Stimulated activated effector memory CD8-positive, alpha-beta T cell treated with anti-CD3 and anti-CD28 coated beads, Interleukin-12 subunit alpha, Interleukin-12 subunit beta, amount 100 ng/mL, for 72 hours (primary cell): ENCODE measurements around the gene PRTFDC1.

Source experiments
- ATAC-seq: fragments of 150-1000 bp; cut with Tn5 transposase; 2 replicates; pipeline ENCODE4 v1.10.0; 2021
- DNase-seq, 2 donors: peaks; one replicate each; pipeline ENCODE4 v3.0.0; 2021 to 2022; ENCODE audit warnings: low spot score in 2 of 2
- H3K27ac Mint-ChIP-seq: one replicate; pipeline ENCODE4 v1.8.0; 2022; ENCODE audit warnings: mild to moderate bottlenecking, mixed read lengths
- H3K36me3 Mint-ChIP-seq: one replicate; pipeline ENCODE4 v1.8.0; 2022; ENCODE audit warnings: mild to moderate bottlenecking, mixed read lengths
- H3K4me1 Mint-ChIP-seq: one replicate; pipeline ENCODE4 v1.8.0; 2022; ENCODE audit warnings: mixed read lengths
- H3K4me3 Mint-ChIP-seq: one replicate; pipeline ENCODE4 v1.8.0; 2022; ENCODE audit warnings: mild to moderate bottlenecking, mixed read lengths
- H3K9me3 Mint-ChIP-seq: one replicate; pipeline ENCODE4 v1.8.0; 2022; ENCODE audit warnings: mixed read lengths

The PRTFDC1 gene

DNA sequence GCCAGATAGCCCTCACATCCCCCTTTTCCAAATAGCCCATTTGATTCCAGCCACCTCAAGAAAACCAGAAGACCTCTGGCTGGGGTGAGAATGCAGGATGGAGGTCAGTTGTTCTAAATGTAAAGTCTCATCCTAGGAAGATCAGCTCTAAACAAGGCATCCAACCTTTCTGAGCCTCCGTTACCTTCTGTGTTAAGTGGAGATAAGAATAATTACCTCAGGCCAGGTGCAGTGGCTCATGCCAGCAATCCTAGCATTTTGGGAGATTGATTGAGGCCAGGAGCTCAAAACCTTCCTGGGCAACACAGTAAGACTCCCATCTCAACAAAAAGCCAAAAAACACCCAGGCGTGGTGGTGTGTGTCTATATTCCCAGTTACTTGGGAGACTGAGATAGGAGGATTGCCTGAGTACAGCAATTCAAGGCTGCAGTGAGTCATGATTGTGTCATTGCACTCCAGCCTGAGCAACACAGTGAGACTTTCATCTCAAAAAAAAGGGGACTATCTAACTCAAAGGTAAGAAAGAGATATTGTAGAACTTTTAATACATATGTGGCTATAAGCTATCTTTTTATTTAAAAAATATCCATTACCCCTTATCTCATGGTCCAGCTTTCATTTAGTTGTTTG, 43.5 kb downstream of the PRTFDC1 start:
- Mint-ChIP-seq H3K9me3 (no peaks in the 10 kb centered on the region), H3K4me1 (peaks cover 16% of the 10 kb centered on the region), H3K36me3 (no peaks in the 10 kb centered on the region), H3K4me3 (no peak overlapping the region), H3K27ac (no peak overlapping the region)
- ATAC-seq (peak; percentile 74), DNase-seq (no peak)

- Mint-ChIP-seq H3K36me3 (no peaks in the 10 kb centered on the region), H3K27ac (no peak overlapping the region), H3K4me3 (no peak overlapping the region), H3K9me3 (no peaks in the 10 kb centered on the region), H3K4me1 (peaks cover 16% of the 10 kb centered on the region)
- DNase-seq (no peak), ATAC-seq (no peak)
Observed at GRCh38 chr10:24907956-24908355, 44.5 kb downstream of the PRTFDC1 start.

GRCh38 chr10:24906372-24906771, 46.0 kb downstream of the PRTFDC1 start:
- no peaks in the 10 kb centered on the region for H3K36me3 Mint-ChIP-seq
- H3K27ac Mint-ChIP-seq = no peak overlapping the region
- ATAC-seq = no peak
- no peaks in the 10 kb centered on the region for H3K9me3 Mint-ChIP-seq
- H3K4me1 Mint-ChIP-seq = peaks cover 18% of the 10 kb centered on the region
- no peak overlapping the region for H3K4me3 Mint-ChIP-seq
- no peak for DNase-seq

- no peak for ATAC-seq
- no peaks in the 10 kb centered on the region for H3K36me3 Mint-ChIP-seq
- H3K4me1 Mint-ChIP-seq = peaks cover 21% of the 10 kb centered on the region
- no peaks in the 10 kb centered on the region for H3K9me3 Mint-ChIP-seq
- H3K4me3 Mint-ChIP-seq = no peak overlapping the region
- DNase-seq = no peak
- H3K27ac Mint-ChIP-seq = no peak overlapping the region
Observed at GRCh38 chr10:24904824-24905223, 47.6 kb downstream of the PRTFDC1 start.

- Mint-ChIP-seq H3K4me3 (peak overlapping the region; percentile 58), H3K36me3 (no peaks in the 10 kb centered on the region), H3K9me3 (no peaks in the 10 kb centered on the region), H3K27ac (peak overlapping the region; percentile 48), H3K4me1 (peaks cover 34% of the 10 kb centered on the region)
- DNase-seq (no peak), ATAC-seq (no peak)
Observed at GRCh38 chr10:24902400-24902728, 50.0 kb downstream of the PRTFDC1 start.

GRCh38 chr10:24901686-24902399, 50.6 kb downstream of the PRTFDC1 start:
- H3K27ac Mint-ChIP-seq = peak overlapping the region; percentile 48
- peak overlapping the region; percentile 58 for H3K4me3 Mint-ChIP-seq

DNA sequence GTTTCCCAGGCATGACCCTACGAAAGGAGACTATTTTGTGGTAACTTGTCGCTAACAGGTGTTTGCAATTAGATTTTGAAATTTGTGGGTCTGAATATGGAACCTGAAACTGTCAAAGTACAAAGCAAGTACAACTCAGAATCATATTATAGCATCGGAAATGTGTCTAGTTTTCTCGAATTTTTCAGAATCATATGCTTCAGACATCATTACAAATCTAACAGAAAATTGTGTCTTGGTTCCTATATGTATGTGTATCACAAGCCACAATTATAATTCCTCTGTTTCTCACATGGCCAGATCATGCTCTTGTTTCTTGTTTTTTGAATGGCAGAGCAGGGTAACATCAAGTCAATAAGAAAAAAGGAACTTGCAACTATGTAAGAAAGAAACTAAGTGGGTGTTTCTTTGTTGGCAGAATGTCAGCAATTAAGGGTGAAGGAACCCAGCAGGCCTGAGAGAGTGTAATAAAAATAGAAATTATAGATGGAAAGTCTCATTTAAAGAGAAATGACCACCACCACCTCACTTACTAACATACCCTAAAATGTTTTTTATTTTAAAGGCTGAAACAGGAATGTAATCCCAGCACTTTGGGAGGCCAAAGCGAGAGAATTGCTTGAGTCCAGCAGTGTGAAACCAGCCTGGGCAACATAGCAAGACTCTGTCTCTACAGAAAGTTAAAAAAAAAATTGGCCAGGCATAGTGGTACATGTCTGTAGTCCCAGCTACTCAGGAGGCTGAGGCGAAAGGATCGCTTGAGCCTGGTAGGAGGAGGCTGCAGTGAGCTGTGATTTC, 51.3 kb downstream of the PRTFDC1 start:
- DNase-seq (no peak), ATAC-seq (peak; percentile 92)
- Mint-ChIP-seq H3K27ac (no peak overlapping the region), H3K4me1 (peaks cover 40% of the 10 kb centered on the region), H3K4me3 (peak overlapping the region; percentile 58), H3K36me3 (no peaks in the 10 kb centered on the region), H3K9me3 (no peaks in the 10 kb centered on the region)

More at GRCh38 chr10:24901686-24902399, 50.6 kb downstream of the PRTFDC1 start:
- DNase-seq (no peak), ATAC-seq (peak; percentile 66)
- Mint-ChIP-seq H3K36me3 (no peaks in the 10 kb centered on the region), H3K4me1 (peaks cover 40% of the 10 kb centered on the region), H3K9me3 (no peaks in the 10 kb centered on the region)

GRCh38 chr10:24899571-24899970, 52.8 kb downstream of the PRTFDC1 start:
- Mint-ChIP-seq H3K9me3 (no peaks in the 10 kb centered on the region), H3K4me1 (peaks cover 46% of the 10 kb centered on the region), H3K4me3 (no peak overlapping the region), H3K36me3 (no peaks in the 10 kb centered on the region), H3K27ac (no peak overlapping the region)
- DNase-seq (no peak), ATAC-seq (no peak)

GRCh38 chr10:24898501-24898900, 53.9 kb downstream of the PRTFDC1 start:
- DNase-seq (no peak), ATAC-seq (no peak)
- peaks cover 54% of the 10 kb centered on the region for H3K4me1 Mint-ChIP-seq
- no peaks in the 10 kb centered on the region for H3K36me3 Mint-ChIP-seq
- H3K4me3 Mint-ChIP-seq = no peak overlapping the region
- H3K27ac Mint-ChIP-seq = no peak overlapping the region
- no peaks in the 10 kb centered on the region for H3K9me3 Mint-ChIP-seq

DNA sequence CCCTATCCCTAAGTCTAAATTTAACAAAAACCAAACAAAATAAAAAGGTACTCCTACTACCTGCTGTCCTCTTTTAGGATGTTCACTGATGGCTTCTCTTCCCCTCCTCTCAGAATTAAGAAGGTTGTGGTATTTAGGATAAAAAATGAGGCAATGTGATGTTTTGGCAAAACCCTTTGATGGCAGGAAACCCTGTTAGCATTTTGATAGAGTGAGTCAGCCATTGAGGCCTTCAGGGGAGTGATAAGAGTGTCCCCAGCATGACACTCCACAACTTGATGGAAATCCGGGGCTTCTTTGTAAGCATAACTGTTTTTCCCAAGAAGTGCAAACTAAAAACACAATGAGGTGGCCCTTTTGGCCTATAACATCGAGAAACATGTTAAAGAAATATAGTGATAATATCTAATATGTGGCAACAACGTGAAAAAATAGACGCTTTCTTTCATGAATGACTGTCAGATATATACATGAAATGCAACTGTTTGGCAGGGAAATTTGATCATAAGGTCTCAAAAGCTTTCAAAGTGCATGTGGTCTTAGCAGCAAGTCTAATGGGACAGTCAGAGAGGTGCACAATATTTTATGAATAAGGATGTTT, 55.0 kb downstream of the PRTFDC1 start:
- Mint-ChIP-seq H3K36me3 (no peaks in the 10 kb centered on the region), H3K4me1 (peaks cover 59% of the 10 kb centered on the region), H3K4me3 (no peak overlapping the region), H3K27ac (peak overlapping the region; percentile 41), H3K9me3 (no peaks in the 10 kb centered on the region)
- DNase-seq (no peak), ATAC-seq (no peak)

- no peaks in the 10 kb centered on the region for H3K9me3 Mint-ChIP-seq
- H3K4me3 Mint-ChIP-seq = peak overlapping the region; percentile 71
- H3K36me3 Mint-ChIP-seq = no peaks in the 10 kb centered on the region
- H3K4me1 Mint-ChIP-seq = peaks cover 58% of the 10 kb centered on the region
- peak; percentile 78 for ATAC-seq
- DNase-seq = peak in 1 of 2 donors; percentile 62
- peak overlapping the region; percentile 90 for H3K27ac Mint-ChIP-seq
Observed at GRCh38 chr10:24894728-24895127, 57.7 kb downstream of the PRTFDC1 start.

DNA sequence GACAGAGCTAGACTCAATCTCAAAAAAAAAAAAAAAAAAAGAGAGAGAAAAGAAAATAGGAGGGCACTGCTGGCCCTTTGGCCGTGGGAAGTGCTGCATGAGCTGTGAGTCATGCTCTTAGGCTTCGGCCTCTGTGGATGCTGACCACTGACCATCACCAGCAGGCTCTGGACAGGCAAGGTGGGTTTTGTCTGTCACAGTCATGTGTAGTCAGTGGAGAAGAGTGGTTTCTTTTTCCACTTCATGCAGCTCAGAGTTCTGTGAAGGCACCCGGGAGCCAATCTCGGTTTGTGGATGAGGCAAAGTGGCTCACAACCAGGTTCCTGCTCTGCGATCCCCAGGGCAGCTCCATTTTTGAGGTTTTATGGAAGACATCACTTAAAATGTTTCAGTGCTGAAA, 58.1 kb downstream of the PRTFDC1 start:
- peak in 1 of 2 donors; percentile 55 for DNase-seq
- Mint-ChIP-seq H3K9me3 (no peaks in the 10 kb centered on the region), H3K36me3 (no peaks in the 10 kb centered on the region), H3K4me3 (peak overlapping the region; percentile 71), H3K27ac (peak overlapping the region; percentile 90), H3K4me1 (peaks cover 62% of the 10 kb centered on the region)
- ATAC-seq = peak; percentile 56

DNA sequence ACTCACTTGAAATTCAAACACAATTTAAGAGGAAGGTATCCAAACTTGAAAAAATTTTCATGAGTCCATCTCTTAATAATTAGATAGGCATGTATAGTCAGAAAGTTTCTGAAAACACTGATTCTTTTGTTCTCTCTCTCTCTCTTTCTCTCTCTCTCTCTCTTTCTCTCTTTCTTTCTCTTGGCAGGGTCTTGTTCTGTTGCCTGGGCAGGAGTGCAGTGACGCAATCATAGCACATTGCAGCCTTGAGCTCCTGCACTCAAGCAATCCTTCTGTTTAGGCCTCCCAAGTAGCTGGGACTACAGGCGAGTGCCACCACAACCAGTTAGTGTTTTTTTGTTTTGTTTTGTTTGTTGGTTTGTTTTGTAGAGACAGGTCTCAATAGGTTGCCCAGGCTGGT, 59.3 kb downstream of the PRTFDC1 start:
- no peak for DNase-seq
- H3K9me3 Mint-ChIP-seq = no peaks in the 10 kb centered on the region
- H3K4me3 Mint-ChIP-seq = no peak overlapping the region
- ATAC-seq = no peak
- peak overlapping the region; percentile 90 for H3K27ac Mint-ChIP-seq
- H3K4me1 Mint-ChIP-seq = peaks cover 64% of the 10 kb centered on the region
- H3K36me3 Mint-ChIP-seq = no peaks in the 10 kb centered on the region

GRCh38 chr10:24891823-24892222, 60.6 kb downstream of the PRTFDC1 start:
- ATAC-seq (no peak), DNase-seq (no peak)
- no peak overlapping the region for H3K27ac Mint-ChIP-seq
- peaks cover 7% of the 10 kb centered on the region for H3K9me3 Mint-ChIP-seq
- H3K4me1 Mint-ChIP-seq = peaks cover 65% of the 10 kb centered on the region
- peaks cover 5% of the 10 kb centered on the region for H3K36me3 Mint-ChIP-seq
- no peak overlapping the region for H3K4me3 Mint-ChIP-seq

- Mint-ChIP-seq H3K4me3 (no peak overlapping the region), H3K27ac (peak overlapping the region; percentile 71), H3K4me1 (peaks cover 67% of the 10 kb centered on the region)
Observed at GRCh38 chr10:24889639-24890038, 62.8 kb downstream of the PRTFDC1 start.

More at GRCh38 chr10:24889639-24890038, 62.8 kb downstream of the PRTFDC1 start:
- Mint-ChIP-seq H3K36me3 (peaks cover 5% of the 10 kb centered on the region), H3K9me3 (peaks cover 7% of the 10 kb centered on the region)
- ATAC-seq (no peak), DNase-seq (no peak)
